Embryonic facial prominence (tissue), 1 donor: ENCODE data around the gene FKBP8.
"Not testable (repeated sequence)": the region's sequence is repeated elsewhere in the genome, so short reads cannot be mapped to it uniquely, and the experiment has no call there.

Experiments used
- DNase-seq: peaks from one replicate; pipeline ENCODE4 v3.0.0-alpha.2; 2016; ENCODE audit errors: extremely low spot score

Gene FKBP8

DNA sequence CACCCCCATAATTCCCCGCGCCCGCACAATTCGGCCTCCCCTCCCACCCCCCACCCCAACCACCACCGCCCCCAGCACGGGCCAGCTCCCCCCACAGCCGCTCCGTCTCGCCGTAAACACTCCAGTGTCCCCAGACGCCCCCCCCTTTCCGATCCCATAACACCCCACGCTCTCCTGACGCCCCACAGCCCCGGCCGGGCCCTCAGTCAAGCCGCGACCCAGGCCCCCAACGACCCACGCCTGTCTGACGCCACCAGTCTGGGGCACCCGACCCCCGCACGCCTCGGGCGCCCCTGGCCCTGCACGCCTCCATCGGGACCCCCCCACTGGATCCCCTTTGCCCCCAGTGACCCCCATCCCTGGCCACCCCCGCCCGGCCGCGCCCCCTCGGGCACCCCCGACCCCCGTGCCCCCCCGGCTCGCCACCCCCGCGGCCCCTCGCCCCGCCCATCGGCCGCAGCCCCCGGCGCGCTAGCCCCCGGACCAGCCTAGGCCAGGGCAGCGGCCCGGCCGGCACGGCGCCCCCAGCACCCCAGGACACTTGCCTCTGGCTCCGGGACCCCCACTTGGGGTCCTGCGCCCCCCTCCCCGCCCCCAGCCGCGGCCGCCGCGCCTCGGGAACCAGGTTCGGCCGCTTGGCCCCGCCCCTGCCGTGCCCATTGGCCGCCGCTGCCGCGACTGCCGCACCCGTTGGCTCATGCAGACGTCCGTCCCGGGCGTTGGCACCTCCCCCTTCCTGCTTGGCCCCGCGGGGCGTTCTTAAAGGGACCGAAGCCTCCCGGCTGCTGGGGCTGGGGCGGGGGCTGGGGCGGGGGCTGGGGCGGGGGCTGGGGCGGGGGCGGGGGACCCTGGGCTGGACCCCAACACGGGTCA is at the start of gene FKBP8:
TSS of gene FKBP8 (minus strand) at position 633 of the 873 bp plus-strand sequence. CDS start 1,603 bp downstream, outside the sequence.
- peak; percentile 80 for DNase-seq

DNA sequence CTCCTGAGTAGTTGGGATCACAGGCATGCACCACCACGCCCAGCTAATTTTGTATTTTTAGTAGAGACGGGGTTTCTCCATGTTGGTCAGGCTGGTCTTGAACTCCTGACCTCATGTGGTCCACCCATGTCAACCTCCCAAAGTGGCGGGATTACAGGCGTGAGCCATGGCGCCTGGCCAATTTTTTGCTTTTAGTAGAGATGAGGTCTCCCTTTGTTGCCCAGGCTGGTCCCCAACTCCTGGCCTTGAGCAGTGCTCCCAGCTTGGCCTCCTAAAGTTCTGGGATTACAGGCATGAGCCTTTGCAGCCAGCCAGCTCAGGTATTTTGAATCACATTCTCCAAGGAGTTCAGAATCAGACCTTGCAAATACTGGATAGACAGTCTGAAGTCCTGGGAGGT is 49.4 kb upstream of the FKBP8 start:
- DNase-seq, result not testable (repeated sequence)

DNA sequence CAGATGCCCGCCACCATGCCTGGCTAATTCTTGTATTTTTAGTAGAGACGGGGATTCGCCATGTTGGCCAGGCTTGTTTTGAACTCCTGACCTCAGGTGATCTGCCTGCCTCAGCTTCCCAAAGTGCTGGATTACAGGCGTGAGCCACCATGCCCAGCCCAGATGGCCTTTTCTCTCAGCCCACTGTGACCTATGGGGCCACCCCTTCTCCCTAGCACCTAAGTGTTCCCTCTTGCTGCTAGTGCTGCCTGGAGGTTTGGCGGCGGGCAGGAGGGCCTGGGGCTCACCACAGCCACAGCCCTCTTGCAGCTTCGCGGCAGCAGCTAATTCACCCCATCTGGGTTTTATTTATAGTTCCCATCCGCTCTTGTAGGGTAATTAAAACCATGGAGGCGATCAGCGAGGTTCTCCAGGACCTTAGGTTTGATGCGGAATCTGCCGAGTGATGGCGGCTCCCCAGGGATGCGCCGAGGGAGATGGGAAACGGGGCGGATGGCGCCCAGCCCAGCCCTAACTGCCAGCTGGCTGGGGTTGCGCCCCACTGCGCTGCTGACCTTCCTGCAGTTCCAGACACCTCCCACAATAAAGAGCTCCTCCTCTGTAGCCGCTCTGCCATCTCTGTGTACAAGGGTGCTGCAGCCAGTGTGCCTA is 48.5 kb upstream of the FKBP8 start:
- DNase-seq, result no peak

DNA sequence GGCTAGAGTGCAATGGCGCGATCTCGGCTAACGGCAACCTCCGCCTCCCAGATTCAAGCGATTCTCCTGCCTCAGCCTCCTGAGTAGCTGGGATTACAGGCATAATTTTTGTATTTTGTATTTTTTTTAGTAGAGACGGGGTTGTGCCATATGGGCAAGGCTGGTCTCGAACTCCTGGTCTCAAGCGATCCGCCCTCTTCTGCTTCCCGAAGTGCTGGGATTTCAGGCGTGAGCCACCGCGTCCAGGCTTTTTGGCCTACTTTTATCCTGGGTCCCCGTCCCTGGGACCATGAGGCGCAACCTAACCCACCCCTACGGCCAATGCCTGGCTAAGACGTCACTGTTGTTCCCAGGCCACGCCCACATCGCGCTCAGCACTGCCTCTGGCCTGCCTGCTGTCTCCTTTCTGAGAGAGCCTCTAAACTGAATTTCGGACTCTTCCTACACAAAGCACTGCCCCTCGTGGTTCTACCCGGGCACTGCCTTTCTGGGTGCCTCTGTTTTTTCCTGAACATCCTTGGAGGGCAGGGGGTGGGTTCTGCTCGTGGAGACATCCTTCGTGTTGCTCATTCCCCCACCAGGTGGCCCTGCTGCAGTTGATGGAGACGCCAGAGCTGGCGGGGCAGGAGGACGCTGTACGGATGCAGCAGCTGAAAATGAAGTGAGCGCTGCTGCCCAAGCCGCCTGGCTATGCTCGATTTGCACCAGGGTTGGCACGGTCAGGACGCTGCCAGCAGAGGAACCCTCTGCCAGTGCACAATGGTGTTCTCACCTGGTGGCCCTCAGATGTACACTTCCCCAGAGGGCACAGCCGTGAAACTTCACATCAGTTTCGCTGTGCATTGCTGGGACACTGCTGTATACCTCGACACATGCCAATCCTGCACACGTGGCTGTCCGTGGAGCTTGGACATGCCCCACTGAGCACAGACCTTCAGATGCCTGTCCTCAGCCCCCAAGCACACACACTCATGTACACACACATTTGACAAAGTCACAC is 47.2 kb upstream of the FKBP8 start:
- peak; percentile 75 for DNase-seq

DNA sequence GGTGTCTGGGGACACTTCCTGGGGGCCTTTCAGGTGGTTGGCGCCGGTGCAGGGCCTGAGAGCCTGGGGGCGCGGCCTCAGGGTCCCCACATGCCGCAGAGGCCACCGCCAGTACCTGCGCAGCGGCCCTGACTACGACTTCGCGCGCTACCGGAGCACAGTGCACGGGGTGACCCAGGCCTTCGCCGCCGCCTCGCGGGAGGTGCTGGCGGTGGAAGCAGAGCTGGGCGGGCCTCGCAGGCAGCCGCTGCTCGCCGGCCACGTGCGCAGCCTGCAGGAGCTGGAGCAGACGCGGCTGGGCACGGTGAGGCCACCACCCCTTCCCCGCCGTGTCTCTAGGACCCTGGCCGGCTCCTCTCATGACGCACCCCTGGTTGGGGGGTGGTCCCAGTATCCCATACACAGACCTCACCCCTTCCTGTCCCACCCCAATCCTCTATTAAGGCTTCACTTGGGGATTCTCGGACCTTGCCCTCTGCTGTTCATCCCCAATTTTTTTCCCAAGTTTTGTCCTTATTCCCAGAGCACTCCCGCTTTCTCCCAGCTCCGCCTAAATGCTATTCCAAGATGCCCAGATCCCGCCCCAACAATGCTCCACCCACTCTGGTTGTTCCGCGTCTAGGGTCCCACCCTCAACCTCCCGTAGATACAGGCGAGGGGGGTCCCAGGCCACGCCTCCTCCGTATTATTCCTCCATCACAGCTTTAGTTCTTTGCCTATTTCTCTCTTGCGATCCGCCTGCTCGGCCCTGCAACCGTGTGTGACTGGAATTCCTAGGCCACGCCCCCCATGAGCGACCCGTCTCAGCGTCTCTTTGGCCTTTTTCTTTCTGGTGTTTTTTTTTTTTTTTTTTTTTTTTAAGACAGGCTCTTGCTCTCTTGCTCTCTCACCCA is 46.3 kb upstream of the FKBP8 start:
- peak; percentile 81 for DNase-seq

DNA sequence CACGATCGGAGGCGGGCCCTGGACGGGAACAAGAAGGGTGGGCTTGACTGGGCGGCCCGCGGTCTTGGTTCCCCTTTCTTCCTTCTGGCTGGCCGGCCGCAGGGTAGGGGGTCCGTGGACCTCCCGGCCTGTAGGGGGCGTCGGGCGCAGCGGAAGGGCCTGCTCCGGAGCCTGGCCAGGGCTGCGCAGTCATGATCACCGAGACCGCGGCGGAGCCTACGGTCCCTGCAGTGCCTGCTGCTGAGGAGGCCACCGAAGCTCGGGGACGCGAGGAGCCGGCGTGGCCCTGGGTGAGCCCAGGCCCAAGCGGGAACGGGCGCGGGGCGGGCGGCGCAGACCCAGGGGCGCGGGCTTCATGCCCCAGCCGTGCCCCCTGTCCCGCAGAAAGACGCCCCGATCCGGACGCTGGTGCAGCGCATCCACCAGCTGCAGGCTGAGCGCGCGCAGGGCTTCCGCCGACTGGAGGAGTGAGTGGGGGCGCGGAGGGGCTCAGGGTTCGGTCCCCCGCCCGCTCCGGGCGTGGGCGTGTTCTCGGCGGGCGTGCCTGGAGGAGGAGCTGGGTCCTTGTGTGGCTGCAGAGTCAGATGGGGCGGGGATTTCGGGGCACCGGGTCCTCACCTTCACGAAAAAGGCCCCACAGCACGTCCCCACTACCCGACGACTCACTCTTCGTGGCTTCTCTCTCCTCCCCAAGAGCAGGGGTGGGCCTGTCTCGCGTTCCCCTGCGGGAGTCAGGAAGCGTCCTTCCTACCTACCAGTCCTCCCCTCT is 45.4 kb upstream of the FKBP8 start, which contains the start of gene REX1BD:
TSS of gene REX1BD (plus strand) at position 188 of the 769 bp plus-strand sequence. CDS start at position 192, 4 bp downstream.
- peak; percentile 70 for DNase-seq

DNA sequence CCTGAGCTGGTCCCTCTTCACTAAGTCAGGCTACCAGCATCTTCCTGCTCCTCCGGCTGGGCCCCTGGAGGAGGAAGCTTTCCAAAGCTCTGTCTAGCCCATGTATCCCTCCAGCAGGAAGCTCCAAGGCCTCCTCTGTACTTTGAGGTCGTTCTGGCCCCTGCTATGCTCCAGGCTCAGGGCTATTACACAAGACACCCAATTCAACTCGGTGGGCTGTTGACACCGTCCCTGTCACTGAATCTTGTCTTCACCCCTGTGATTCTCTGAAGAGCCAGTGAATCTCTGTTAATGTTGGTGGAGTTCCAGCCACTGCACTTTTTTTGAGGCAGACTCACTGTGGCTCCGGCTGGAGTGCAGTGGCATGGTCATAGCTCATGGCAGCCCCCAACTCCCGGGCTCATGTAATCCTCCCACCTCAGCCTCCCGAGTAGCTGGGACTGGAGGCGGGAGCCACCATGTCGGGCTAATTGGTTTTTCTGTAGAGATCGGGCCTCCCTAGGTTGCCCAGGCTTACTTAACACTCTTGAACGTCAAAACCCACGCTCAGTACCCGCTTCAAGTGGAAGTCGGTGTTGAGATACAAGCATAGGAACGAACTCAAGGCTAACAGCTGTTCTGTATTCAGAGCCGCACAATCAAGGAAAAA is 44.7 kb upstream of the FKBP8 start:
- no peak for DNase-seq

DNA sequence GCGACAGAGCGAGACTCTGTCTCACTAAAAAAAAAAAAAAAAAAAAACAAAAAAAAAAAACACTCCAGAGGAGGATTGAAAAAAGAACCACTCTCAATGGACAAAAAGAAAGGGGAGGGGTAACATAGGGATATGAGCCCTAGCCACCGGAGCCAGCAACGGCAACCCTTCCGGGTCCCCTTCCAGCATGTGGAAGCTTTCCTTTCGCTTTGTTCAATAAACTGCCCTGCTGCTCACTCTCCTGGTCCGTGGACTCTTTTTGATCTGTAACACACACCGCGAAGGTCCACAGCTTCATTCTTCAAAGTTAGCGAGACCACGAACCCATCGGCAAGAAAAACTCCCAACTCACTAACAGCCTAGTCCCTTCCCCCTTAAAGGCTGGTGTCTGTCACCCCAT is 44.2 kb upstream of the FKBP8 start:
- no peak for DNase-seq

DNA sequence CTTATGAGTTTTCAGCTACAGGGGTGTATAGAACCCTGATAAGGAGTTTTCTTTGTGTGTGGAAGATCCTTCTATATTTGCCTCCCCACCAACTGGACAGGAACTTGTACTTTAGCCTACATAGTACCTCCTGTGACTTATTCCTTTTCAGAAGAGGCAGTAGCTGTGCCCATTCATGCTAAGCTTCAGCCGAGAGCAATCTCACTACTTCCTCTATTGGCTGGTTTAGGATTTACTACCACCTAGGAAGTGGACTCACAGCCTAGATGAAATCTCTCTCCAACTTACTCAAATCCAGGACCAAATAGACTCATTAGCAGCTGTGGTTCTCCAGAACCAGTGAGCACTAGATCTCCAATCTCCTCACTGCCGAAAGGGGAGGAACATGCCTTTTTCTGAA is 42.9 kb upstream of the FKBP8 start:
- DNase-seq, result no peak

DNA sequence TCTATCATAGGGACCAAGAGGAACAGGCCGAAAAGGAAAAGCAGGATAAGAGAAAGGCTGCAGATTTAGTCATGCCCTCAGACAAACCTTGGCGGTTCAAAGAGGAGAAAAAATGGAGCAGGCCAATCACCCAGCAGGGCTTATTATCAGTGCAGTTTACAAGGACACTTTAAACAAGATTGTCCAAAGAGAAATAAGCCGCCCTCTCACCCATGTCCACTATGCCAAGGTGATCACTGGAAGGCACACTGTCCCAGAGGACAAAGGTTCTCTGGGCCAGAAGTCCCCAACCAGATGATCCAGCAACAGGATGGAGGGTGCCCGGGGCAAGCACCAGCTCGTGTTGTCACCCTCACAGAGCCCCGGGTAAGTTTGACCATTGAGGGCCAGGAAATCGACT is 36.9 kb upstream of the FKBP8 start:
- DNase-seq, result no peak

DNA sequence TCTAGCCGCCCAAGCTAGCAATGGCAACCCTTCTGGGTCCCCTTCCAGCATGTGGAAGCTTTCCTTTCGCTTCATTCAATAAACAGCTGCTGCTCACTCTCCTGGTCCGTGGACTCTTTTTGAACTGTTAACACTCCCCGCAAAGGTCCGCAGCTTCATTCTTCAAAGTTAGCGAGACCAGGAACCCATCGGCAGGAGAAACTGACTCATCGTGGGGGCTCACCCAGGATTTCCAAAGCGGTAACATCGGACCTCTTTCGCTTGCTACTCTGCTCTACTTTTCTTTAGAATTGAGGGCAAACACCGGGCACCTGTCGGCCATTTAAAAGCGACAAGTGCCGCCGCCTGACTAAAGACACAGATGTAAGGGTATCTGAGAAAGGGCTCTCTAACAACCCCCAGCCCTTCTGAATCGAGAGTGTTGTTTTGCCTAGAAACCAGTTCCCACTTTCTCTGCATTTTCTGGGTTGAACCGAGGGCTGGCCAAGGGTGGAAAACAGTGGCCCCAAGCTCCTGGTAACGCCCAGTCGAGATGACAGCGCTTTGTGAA is 34.1 kb upstream of the FKBP8 start:
- no peak for DNase-seq

DNA sequence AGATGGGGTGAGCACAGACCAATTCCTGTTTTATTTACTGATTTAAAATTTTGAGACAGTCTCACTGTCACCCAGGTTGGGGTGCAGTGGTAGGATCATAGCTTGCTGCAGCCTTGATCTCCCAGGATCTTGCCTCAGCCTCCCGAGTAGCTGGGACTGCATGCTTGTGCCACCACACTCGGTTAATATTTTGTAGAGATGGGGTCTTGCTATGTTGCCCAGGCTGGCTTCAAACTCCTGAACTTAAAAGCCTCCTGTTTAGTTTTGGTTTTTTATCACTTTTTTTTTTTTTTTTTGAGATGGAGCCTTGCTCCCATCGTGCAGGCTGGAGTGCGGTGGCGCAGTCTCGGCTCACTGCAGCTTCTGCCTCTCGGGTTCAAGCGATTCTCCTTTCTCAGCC is 33.0 kb upstream of the FKBP8 start:
- no peak for DNase-seq

DNA sequence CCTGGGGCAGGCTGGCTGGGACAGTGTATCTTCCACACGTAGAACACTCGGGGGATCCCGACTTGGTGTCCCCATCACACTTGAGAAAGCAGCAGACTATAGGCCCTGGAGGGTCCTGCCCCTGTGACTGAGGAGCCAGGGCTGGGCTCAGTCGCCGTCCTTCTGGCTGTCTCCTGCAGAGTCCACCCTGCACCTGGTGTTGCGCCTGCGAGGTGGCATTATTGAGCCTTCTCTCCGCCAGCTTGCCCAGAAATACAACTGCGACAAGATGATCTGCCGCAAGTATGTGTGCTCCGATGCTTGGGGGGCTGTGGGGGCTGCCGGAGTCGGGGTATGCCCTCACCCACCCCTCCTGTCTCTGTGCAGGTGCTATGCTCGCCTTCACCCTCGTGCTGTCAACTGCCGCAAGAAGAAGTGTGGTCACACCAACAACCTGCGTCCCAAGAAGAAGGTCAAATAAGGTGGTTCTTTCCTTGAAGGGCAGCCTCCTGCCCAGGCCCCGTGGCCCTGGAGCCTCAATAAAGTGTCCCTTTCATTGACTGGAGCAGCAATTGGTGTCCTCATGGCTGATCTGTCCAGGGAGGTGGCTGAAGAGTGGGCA is 31.4 kb upstream of the FKBP8 start:
- DNase-seq, result no peak

DNA sequence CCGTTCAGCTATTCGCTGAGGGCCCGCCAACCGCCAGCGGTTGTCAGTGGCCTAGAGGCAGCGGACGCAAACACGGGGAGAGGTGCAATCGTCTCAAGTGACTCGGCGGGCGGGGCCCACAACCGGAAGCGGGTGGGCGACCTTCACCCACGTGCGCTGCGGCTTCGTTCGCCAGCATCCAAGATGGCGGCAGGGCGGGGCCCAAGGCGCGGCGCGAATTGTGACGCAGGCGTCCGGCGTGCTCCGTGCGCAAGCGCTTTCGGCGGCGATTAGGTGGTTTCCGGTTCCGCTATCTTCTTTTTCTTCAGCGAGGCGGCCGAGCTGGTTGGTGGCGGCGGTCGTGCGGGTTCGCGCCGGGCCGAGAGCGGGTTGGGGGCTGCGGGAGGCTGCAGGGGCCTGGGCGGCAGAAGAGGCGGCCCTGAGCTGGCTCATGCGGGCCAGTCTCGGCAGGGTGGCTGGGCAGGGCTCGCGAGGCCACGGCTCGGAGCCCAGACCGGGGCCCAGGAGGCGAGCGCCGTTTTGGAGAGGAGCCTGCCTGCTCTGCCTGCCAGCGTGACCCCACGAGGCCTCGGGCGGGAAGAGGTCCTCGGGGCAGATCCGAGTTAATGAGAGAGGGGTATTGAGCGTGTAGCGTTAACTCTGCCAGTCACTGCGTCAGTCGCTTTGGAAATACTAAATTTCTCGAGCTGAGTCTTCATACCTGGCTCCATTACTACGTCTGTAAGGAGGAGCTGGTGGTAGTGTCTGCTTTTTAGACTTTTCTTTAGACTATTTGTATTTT is 28.4 kb upstream of the FKBP8 start, which contains the start of gene UBA52:
TSS of gene UBA52 (plus strand) at position 294 of the 781 bp plus-strand sequence. CDS start 1,444 bp downstream, outside the sequence.
- DNase-seq, result peak; percentile 90

DNA sequence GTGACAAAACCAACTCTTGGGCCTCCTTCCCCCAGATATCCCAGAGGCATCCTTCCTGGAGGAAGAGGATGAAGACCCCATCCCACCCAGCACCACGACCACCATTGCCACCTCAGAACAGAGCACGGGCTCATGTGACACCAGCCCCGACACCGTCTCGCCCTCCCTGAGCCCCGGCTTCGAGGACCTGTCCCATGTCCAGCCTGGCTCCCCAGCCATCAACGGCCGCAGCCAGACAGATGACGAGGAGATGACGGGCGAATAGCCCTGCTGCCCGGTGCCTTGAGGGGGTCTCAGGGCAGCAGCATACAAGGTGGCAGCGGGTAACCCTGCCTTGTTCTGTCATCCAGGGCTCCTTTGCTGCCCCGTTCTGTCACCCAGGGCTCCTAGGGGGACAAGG is 25.0 kb upstream of the FKBP8 start:
- no peak for DNase-seq

DNA sequence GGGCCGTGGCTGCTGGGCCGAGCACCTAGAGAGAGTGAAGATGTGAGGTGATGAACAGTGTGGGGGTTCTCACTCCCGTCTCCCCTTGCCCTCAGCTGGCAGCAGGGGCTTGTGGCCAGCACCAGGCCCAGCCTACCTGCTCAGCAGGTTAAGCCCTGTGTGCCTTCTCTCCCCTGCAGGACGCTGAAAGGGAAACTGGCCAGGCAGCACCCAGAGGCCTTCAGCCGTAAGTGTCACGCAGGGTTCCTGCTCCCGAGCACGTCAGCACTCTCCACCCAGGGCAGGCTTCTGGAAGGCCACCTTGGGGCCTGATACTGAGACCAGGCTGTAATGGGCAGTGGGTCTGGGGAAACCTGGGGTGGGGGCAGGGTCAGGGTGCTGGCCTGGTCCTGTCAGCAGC is 23.6 kb upstream of the FKBP8 start:
- DNase-seq, result no peak

DNA sequence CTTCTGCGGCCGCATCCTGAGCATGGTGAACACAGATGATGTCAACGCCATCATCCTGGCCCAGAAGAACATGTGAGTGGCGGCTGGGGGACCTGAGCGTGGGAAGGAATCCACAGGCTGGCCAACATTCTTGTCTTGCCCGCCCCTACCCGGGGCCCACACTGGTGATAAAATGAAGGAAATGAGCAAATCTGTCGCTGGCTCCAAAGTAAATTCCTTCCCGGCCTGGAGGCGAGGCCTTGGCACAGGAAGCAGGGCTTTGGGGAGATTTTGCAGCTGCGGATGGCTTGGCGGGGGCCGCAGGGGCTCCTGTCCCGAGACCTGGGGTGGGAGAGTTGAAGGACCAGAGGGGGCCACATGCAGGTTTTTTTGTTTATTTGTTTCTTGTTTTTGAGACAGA is 18.7 kb upstream of the FKBP8 start:
- no peak for DNase-seq

DNA sequence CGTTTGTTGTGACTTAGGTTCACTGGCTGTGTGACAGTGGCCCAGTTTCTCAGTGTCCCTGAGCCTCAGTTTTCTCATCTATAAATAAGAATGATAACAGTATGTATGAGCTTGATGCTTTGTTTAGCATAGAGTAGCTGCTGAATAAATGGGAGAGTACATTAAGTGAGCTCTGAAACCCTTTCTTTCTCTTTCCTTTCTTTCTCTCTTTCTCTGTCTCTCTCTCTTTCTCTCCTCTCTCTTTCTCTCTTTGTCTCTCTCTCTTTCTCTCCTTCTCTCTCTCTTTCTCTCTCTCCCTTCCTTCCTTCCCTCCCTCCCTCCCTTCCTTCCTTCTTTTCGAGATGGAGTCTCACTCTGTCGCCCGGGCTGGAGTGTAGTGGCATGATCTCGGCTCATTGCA is 16.3 kb upstream of the FKBP8 start:
- DNase-seq, result no peak
